Esophagus squamous epithelium (tissue), 5 donors: ENCODE data around the gene KCNQ1. TPM values are rescaled to one million over a fixed set of nuclear protein-coding genes. Genes with fewer than 3 reads are reported as not detected.

ENCODE experiments used
- DNase-seq: peaks from one replicate; lab custom pipeline; 2025; lab: John Stamatoyannopoulos, UW
- H3K27ac ChIP-seq, 4 donors: fragments of 200-600 bp; sonication (generic); one replicate each; pipeline ENCODE4 v1.5.1; 2016 to 2019; ENCODE audit warnings: mild to moderate bottlenecking in 1 of 4
- H3K27me3 ChIP-seq, 4 donors: fragments of 200-600 bp; sonication (generic); 1 replicate in 3 of 4; 2 replicates in 1 of 4; pipeline versions ENCODE4 v1.5.1 to v1.6.0; 2017 to 2021; ENCODE audit warnings: antibody characterized with exemption in 1 of 4
- H3K36me3 ChIP-seq, 3 donors: fragments of 200-600 bp; sonication (generic); one replicate each; pipeline ENCODE4 v1.5.1; 2016 to 2019
- H3K4me1 ChIP-seq, 3 donors: fragments of 200-600 bp; sonication (generic); one replicate each; pipeline ENCODE4 v1.5.1; 2017 to 2019
- H3K4me3 ChIP-seq, 4 donors: fragments of 200-600 bp; sonication (generic); 1 replicate in 3 of 4; 2 replicates in 1 of 4; pipeline ENCODE4 v1.5.1; 2016 to 2019; ENCODE audit warnings: mild to moderate bottlenecking in 2 of 4, moderate library complexity in 1 of 4
- H3K9me3 ChIP-seq, 3 donors: fragments of 200-600 bp; sonication (generic); one replicate each; pipeline ENCODE4 v1.5.1; 2016 to 2019
- POLR2A ChIP-seq, 4 donors: fragments of 450-650 bp; IDR thresholded peaks; one replicate each; pipeline ENCODE4 v1.6.1; 2017; ENCODE audit warnings: antibody characterized with exemption in 4 of 4, mild to moderate bottlenecking in 4 of 4, moderate library complexity in 3 of 4
- WGBS, 2 donors: methylation state at CpG; one replicate each; pipeline ENCODE4 v1.1.5; 2018; 5-methylcytosine and 5-hydroxymethylcytosine counted together
- intact Hi-C: fragments of 100-400 bp; cut with DNase I; formaldehyde crosslinking; loops from one replicate; pipeline ENCODE4 v1.15.0; 2022
- total RNA-seq, 4 donors: library from RNA; depleted of rRNA; stranded (reverse); fragments of >200 nt; gene quantifications; one replicate each; pipeline ENCODE4 v1.1.0, GENCODE V29; 2016
- TF ChIP-seq, protein P1 (sequence below), 6 experiments: fragments of 450-650 bp in 4 of 6; fragments of 200-600 bp in 2 of 6; sonication (generic) in 2 of 6; IDR thresholded peaks; one replicate each; pipeline ENCODE4 v1.5.1; 2016 to 2019; ENCODE audit warnings: antibody characterized with exemption in 6 of 6, mild to moderate bottlenecking in 4 of 6, moderate library complexity in 4 of 6
- donor health status: DM: yes; HTN: yes; CAD: no.

Gene KCNQ1
- total RNA-seq, 4 donors from 2014 or later = 0.61 to 3.1 (median 0.72) TPM

- H3K9me3 ChIP-seq = no peaks in the 10 kb centered on the region
- intact Hi-C loops = no loop called here
- peaks cover 0 to 11% (median 0%) of the 10 kb centered on the region in 4 donors for H3K27me3 ChIP-seq
- peaks cover 0 to 2% (median 0%) of the 10 kb centered on the region in 3 donors for H3K4me1 ChIP-seq
- DNase-seq = no peak
- H3K4me3 ChIP-seq = no peak overlapping the region
- H3K27ac ChIP-seq = no peak overlapping the region
- H3K36me3 ChIP-seq = no peaks in the 10 kb centered on the region
- TF ChIP-seq, protein P1, sequence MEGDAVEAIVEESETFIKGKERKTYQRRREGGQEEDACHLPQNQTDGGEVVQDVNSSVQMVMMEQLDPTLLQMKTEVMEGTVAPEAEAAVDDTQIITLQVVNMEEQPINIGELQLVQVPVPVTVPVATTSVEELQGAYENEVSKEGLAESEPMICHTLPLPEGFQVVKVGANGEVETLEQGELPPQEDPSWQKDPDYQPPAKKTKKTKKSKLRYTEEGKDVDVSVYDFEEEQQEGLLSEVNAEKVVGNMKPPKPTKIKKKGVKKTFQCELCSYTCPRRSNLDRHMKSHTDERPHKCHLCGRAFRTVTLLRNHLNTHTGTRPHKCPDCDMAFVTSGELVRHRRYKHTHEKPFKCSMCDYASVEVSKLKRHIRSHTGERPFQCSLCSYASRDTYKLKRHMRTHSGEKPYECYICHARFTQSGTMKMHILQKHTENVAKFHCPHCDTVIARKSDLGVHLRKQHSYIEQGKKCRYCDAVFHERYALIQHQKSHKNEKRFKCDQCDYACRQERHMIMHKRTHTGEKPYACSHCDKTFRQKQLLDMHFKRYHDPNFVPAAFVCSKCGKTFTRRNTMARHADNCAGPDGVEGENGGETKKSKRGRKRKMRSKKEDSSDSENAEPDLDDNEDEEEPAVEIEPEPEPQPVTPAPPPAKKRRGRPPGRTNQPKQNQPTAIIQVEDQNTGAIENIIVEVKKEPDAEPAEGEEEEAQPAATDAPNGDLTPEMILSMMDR (IDR thresholded peaks at IDR 0.05) = no peak
- TF ChIP-seq POLR2A (IDR thresholded peaks at IDR 0.05) = no peak
- WGBS, 2 donors = 67 to 75% methylated on average over 2 to 7 of the region's 8 CpGs
These were observed 27.8 kb downstream of the KCNQ1 start for GRCh38 chr11:2472428-2473186.

GRCh38 chr11:2473361-2474058 is 28.7 kb downstream of the KCNQ1 start:
- H3K36me3 ChIP-seq = no peaks in the 10 kb centered on the region
- DNase-seq = no peak
- intact Hi-C loops = no loop called here
- H3K9me3 ChIP-seq = no peaks in the 10 kb centered on the region
- WGBS, 2 donors = 84 to 94% methylated on average over 9 to 22 of the region's 27 CpGs
- H3K4me1 ChIP-seq = no peaks in the 10 kb centered on the region
- TF ChIP-seq POLR2A (IDR thresholded peaks at IDR 0.05) = no peak
- TF ChIP-seq, protein P1 (IDR thresholded peaks at IDR 0.05) = no peak
- H3K27ac ChIP-seq = no peak overlapping the region
- no peak overlapping the region for H3K4me3 ChIP-seq
- peaks cover 0 to 11% (median 0%) of the 10 kb centered on the region in 4 donors for H3K27me3 ChIP-seq

DNA sequence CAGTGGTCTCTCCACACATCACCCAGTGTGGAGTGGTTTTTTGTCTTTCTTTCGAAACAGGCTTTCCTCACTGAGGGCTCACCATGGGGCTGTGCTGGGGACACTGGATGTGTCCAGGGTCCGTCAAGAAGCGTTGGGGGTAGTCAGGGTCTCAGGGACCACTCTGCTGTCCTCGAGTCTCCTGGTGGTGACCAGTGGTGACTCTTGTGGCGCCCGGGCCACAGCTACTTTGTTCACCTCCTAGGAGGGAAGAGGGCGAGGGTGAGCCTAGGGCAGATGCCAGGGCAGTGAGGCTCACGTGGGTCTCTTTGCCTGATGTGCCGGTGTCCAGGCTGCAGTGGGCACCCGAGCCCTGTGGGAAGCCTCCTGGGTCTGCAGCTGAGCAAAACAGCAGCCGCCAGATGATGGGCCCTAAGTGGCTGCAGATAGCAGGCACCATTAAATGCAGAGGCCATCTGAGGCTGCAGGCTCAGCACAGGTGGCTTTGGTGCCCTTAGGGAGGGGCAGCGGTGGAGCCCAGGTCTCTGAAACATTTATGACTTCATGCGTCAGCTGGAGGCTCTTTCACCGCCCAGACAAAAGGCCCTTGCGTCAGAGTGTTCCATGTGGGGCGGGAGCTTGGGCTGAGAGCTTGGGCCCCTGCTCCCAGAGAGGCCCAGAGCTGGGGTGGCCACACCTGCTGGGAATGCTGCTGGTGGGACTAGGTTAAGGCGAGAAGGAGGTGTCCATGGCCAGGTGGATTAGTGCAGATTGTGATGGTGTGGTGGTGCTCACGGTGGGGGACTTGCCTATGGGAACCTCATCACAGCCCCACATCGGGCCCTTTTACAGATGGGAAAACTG is 29.5 kb downstream of the KCNQ1 start:
- Histone ChIP-seq H3K27me3 (peaks cover 0 to 11% (median 0%) of the 10 kb centered on the region in 4 donors), H3K9me3 (peaks cover 0 to 5% (median 4%) of the 10 kb centered on the region in 3 donors), H3K36me3 (no peaks in the 10 kb centered on the region), H3K27ac (no peak overlapping the region), H3K4me1 (no peaks in the 10 kb centered on the region), H3K4me3 (no peak overlapping the region)
- intact Hi-C loops = no loop called here
- no peak for TF ChIP-seq POLR2A (IDR thresholded peaks at IDR 0.05)
- TF ChIP-seq, protein P1 (IDR thresholded peaks at IDR 0.05) = no peak
- DNase-seq = no peak
- WGBS, 2 donors = 85 to 100% methylated on average over 2 to 3 of the region's 19 CpGs

DNA sequence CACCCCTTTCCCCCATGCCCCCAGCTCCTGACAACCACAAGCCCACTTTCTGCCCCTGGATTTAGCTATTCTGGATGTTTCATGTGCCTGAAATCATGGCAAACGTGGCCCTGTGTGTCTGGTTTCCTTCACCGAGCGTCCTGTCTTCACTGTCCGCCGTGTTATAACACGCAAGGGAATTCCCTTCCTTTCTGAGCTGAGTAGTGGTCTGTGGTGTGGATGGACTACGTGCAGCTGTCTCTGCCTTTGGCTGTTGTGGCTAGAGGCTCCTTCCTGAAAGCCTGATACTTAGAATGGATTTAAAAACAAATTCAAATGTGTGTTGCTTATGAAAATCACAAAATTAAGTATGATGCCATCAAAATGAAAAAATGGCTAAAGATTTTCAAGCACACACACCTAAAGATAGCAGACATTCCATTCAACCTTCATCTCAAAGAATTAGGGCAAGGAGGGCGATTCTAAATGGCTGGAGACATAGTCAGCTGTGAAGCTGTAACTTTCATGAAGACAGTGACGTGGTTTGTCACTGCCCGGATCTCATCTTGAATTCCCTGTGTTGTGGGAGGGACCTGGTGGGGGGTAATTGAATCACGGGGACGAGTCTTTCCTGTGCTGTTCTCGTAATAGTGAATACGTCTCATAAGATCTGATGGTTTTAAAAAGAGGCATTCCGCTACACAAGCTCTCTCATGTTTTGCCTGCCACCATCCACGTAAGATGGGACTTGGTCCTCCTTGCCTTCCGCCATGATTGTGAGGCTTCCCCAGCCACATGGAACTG is 30.5 kb downstream of the KCNQ1 start:
- DNase-seq = no peak
- H3K27ac ChIP-seq = no peak overlapping the region
- no peak for TF ChIP-seq POLR2A (IDR thresholded peaks at IDR 0.05)
- TF ChIP-seq, protein P1 (IDR thresholded peaks at IDR 0.05) = no peak
- 72 to 81% methylated on average over 16 to 17 of the region's 17 CpGs for WGBS, 2 donors
- H3K4me1 ChIP-seq = peaks cover 0 to 2% (median 0%) of the 10 kb centered on the region in 3 donors
- peaks cover 0 to 9% (median 7%) of the 10 kb centered on the region in 3 donors for H3K9me3 ChIP-seq
- H3K36me3 ChIP-seq = no peaks in the 10 kb centered on the region
- intact Hi-C loops = no loop called here
- no peak overlapping the region for H3K4me3 ChIP-seq
- H3K27me3 ChIP-seq = peaks cover 0 to 9% (median 0%) of the 10 kb centered on the region in 4 donors
